ENCODE measurements around the gene HAPLN3.

DNA sequence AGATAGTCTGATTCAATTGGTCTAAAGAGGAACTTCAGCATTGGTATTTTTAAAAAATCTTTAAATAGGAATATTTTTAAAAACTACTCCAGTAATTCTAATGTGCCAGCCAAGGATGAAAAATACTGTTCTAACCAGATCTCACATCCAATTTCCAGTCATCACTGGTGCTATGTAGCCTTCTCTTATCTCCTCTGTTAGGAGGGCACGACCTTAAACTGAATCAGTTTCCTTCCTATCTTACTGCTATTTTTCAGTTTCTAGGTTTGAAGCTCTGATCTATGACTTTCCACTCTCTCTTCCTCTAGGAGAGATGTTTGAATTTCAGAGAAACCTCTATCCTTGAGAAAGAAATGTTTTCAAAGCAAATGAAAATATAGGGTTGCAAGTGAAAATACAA lies 31.9 kb downstream of the HAPLN3 start:
- TF ChIP-seq EZH2 (IDR thresholded peaks at IDR 0.05; ENCODE audit: borderline replicate concordance, low read depth, low read length, severe bottlenecking) (no peak), CTCF (IDR thresholded peaks at IDR 0.05; ENCODE audit: extremely low read depth in 1 of 2, insufficient read depth in 1 of 2, low read depth in 1 of 2, low read length in 2 of 2) (no peak), MYC (IDR thresholded peaks at IDR 0.05; ENCODE audit: low read depth, low read length) (no peak), POLR2AphosphoS5 (IDR thresholded peaks at IDR 0.05; ENCODE audit: insufficient read depth, low read depth, low read length) (no peak), POLR2A (IDR thresholded peaks at IDR 0.05; ENCODE audit: low read depth, low read length) (no peak), MAX (IDR thresholded peaks at IDR 0.05; ENCODE audit: insufficient read depth, insufficient read length) (no peak), JUN (IDR thresholded peaks at IDR 0.05; ENCODE audit: borderline replicate concordance, insufficient read depth, insufficient read length, low read depth) (no peak)
